ENCODE measurements around the gene THAP11. TPM values are rescaled to one million over a fixed set of nuclear protein-coding genes. Genes with fewer than 3 reads are reported as not detected.

THAP11 gene
- total and polyA plus RNA-seq, 2 of the 13 experiments (the other 11 are each of a cell fraction or from before 2014, with no cell fraction given) = 44.2 to 53.4 TPM

DNA sequence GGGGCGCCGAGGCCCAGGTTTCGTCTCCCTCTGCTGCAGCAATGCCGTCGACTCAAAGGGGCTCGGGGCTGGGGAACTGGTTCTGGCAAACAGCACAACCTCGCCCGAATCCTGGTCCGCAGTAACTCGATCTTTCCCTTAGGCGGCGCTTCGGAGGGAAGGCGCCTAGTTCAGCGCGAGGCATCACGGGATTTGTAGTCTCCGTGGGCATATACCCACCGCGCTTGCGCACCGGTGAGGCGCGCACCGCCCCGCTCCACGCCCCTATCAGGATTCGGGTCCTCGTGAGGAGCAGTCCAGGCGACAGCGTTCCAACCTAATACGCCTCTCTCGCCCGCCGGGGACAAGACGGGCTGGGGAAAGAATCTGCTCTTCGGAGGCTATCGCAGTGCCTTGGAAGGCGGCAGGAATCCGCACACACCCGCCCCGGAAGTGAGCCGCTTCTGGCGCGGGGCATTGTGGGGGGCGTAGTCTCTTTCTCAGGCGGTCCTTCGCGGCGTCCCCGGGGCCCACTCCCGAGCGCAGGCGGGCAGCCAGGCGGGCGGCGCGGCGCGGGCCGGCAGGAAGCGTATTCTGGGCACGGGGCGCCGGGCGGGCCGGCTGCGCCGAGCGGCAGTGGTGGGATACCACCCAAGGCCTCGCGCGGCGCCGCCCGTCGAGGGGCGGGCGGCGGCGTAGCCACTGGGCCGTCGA, at the start of gene THAP11 (continued):
- TF ChIP-seq, protein P1, sequence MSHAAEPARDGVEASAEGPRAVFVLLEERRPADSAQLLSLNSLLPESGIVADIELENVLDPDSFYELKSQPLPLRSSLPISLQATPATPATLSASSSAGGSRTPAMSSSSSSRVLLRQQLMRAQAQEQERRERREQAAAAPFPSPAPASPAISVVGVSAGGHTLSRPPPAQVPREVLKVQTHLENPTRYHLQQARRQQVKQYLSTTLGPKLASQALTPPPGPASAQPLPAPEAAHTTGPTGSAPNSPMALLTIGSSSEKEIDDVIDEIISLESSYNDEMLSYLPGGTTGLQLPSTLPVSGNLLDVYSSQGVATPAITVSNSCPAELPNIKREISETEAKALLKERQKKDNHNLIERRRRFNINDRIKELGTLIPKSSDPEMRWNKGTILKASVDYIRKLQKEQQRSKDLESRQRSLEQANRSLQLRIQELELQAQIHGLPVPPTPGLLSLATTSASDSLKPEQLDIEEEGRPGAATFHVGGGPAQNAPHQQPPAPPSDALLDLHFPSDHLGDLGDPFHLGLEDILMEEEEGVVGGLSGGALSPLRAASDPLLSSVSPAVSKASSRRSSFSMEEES (CRISPR knock-in tag; IDR thresholded peaks at IDR 0.05) = peak; percentile 57; the same call in 1 of the 2 replicates
- TF ChIP-seq SNAI1 (CRISPR knock-in tag; IDR thresholded peaks at IDR 0.05; ENCODE audit: borderline replicate concordance) = no peak
- TF ChIP-seq EEA1 (CRISPR knock-in tag; IDR thresholded peaks at IDR 0.05; ENCODE audit: borderline replicate concordance) = no peak
- peak; percentile 70 for TF ChIP-seq SIX4 (CRISPR knock-in tag; IDR thresholded peaks at IDR 0.05)
- TF ChIP-seq HDAC6 (IDR thresholded peaks at IDR 0.05; ENCODE audit: low read depth, low read length) = no peak
- TF ChIP-seq FOXA1 (IDR thresholded peaks at IDR 0.05) = no peak
- 0 out of 2 replicates have a peak, but pooled peaks have one; percentile 17 for TF ChIP-seq FOXA1 (CRISPR knock-in tag; IDR thresholded peaks at IDR 0.05)
- peak; percentile 62 for TF ChIP-seq IKZF4 (CRISPR knock-in tag; IDR thresholded peaks at IDR 0.05; ENCODE audit: borderline replicate concordance, low read depth, not compliant biosample characterization)
- 0 out of 2 replicates have a peak, but pooled peaks have one; percentile 13 for TF ChIP-seq SPEN (CRISPR knock-in tag; IDR thresholded peaks at IDR 0.05; ENCODE audit: low read depth)
- TF ChIP-seq NR2F6 (IDR thresholded peaks at IDR 0.05) = no peak
- peak; percentile 41; the same call in 1 of the 2 replicates for TF ChIP-seq NR2F6 (CRISPR knock-in tag; IDR thresholded peaks at IDR 0.05)
- TF ChIP-seq FOSL1 (CRISPR knock-in tag; IDR thresholded peaks at IDR 0.05; ENCODE audit: borderline replicate concordance) = no peak
- TF ChIP-seq, protein P2, sequence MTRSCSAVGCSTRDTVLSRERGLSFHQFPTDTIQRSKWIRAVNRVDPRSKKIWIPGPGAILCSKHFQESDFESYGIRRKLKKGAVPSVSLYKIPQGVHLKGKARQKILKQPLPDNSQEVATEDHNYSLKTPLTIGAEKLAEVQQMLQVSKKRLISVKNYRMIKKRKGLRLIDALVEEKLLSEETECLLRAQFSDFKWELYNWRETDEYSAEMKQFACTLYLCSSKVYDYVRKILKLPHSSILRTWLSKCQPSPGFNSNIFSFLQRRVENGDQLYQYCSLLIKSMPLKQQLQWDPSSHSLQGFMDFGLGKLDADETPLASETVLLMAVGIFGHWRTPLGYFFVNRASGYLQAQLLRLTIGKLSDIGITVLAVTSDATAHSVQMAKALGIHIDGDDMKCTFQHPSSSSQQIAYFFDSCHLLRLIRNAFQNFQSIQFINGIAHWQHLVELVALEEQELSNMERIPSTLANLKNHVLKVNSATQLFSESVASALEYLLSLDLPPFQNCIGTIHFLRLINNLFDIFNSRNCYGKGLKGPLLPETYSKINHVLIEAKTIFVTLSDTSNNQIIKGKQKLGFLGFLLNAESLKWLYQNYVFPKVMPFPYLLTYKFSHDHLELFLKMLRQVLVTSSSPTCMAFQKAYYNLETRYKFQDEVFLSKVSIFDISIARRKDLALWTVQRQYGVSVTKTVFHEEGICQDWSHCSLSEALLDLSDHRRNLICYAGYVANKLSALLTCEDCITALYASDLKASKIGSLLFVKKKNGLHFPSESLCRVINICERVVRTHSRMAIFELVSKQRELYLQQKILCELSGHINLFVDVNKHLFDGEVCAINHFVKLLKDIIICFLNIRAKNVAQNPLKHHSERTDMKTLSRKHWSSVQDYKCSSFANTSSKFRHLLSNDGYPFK (CRISPR knock-in tag; IDR thresholded peaks at IDR 0.05; ENCODE audit: borderline replicate concordance) = peak; percentile 64; the same call in 1 of the 2 replicates
- TF ChIP-seq, protein P3, sequence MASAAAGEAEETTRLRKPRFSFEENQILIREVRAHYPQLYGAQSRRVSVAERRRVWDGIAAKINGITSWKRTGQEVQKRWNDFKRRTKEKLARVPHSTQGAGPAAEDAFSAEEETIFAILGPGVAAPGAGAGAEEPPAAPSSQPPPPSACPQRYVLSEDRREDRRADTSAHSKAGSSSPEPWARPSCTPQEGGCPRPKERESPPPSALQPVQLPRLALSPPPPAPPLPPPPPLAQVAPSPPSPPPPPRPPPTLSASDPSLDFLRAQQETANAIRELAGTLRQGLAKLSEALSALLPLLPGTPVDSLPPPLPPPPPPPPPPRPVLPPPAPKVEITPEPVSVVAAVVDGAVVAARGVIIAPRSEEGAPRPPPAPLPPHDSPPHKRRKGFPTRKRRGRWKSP (CRISPR knock-in tag; IDR thresholded peaks at IDR 0.05) = no peak
- TF ChIP-seq ZNF644 (CRISPR knock-in tag; IDR thresholded peaks at IDR 0.05; ENCODE audit: low read depth) = 0 out of 2 replicates have a peak, but pooled peaks have one; percentile 31
- TF ChIP-seq, protein P4, sequence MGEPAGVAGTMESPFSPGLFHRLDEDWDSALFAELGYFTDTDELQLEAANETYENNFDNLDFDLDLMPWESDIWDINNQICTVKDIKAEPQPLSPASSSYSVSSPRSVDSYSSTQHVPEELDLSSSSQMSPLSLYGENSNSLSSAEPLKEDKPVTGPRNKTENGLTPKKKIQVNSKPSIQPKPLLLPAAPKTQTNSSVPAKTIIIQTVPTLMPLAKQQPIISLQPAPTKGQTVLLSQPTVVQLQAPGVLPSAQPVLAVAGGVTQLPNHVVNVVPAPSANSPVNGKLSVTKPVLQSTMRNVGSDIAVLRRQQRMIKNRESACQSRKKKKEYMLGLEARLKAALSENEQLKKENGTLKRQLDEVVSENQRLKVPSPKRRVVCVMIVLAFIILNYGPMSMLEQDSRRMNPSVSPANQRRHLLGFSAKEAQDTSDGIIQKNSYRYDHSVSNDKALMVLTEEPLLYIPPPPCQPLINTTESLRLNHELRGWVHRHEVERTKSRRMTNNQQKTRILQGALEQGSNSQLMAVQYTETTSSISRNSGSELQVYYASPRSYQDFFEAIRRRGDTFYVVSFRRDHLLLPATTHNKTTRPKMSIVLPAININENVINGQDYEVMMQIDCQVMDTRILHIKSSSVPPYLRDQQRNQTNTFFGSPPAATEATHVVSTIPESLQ (CRISPR knock-in tag; conservative IDR thresholded peaks at IDR 0.05) = peak; percentile 92; the same call in 1 of the 2 replicates
- TF ChIP-seq, protein P5, sequence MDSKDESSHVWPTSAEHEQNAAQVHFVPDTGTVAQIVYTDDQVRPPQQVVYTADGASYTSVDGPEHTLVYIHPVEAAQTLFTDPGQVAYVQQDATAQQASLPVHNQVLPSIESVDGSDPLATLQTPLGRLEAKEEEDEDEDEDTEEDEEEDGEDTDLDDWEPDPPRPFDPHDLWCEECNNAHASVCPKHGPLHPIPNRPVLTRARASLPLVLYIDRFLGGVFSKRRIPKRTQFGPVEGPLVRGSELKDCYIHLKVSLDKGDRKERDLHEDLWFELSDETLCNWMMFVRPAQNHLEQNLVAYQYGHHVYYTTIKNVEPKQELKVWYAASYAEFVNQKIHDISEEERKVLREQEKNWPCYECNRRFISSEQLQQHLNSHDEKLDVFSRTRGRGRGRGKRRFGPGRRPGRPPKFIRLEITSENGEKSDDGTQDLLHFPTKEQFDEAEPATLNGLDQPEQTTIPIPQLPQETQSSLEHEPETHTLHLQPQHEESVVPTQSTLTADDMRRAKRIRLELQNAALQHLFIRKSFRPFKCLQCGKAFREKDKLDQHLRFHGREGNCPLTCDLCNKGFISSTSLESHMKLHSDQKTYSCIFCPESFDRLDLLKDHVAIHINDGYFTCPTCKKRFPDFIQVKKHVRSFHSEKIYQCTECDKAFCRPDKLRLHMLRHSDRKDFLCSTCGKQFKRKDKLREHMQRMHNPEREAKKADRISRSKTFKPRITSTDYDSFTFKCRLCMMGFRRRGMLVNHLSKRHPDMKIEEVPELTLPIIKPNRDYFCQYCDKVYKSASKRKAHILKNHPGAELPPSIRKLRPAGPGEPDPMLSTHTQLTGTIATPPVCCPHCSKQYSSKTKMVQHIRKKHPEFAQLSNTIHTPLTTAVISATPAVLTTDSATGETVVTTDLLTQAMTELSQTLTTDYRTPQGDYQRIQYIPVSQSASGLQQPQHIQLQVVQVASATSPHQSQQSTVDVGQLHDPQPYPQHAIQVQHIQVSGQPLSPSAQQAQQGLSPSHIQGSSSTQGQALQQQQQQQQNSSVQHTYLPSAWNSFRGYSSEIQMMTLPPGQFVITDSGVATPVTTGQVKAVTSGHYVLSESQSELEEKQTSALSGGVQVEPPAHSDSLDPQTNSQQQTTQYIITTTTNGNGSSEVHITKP (CRISPR knock-in tag; IDR thresholded peaks at IDR 0.05; ENCODE audit: low read depth) = 0 out of 2 replicates have a peak, but pooled peaks have one; percentile 54
- peak; percentile 87 for TF ChIP-seq RBFOX2 (IDR thresholded peaks at IDR 0.05; ENCODE audit: low read depth, low read length)

All from HepG2 (cell line).